NCI-H82 (cell line): ENCODE results near the gene MYH14.

Experiments
- DNase-seq: peaks from one replicate; lab custom pipeline; 2025; lab: John Stamatoyannopoulos, UW

The MYH14 gene

GRCh38 chr19:50292216-50292827, 88.9 kb downstream of the MYH14 start:
- DNase-seq = no peak

DNA sequence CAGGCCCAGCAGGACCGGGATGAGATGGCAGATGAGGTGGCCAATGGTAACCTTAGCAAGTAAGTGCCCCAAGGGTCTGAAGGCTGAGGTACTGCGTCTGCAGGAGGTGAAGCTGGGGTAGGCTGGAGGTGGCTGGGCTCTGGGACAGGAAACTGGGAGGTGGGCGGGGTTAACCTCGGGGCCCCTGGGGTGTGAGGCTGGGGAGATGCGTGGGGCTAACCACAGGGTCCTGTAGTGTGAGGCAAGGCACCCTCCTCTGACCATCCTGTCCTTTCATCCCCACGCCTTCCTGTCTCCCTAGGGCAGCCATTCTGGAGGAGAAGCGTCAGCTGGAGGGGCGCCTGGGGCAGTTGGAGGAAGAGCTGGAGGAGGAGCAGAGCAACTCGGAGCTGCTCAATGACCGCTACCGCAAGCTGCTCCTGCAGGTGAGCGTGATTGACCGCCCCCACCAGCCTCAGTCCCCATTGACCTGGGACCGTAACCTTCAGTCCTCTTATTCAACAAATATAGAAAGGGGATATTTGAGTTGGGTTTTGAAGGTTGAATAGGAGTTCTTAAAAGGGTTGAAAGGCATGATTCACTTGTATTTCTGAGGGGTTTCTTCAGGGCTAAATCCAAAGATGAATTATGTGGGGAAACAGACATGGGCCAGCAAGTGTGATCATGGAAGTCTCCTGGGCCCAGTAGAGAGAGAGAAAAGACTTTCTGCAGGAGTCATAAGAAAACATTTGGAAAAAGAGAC, 90.0 kb downstream of the MYH14 start:
- DNase-seq = no peak

- DNase-seq = no peak
Observed at GRCh38 chr19:50300051-50300450, 96.6 kb downstream of the MYH14 start.

DNA sequence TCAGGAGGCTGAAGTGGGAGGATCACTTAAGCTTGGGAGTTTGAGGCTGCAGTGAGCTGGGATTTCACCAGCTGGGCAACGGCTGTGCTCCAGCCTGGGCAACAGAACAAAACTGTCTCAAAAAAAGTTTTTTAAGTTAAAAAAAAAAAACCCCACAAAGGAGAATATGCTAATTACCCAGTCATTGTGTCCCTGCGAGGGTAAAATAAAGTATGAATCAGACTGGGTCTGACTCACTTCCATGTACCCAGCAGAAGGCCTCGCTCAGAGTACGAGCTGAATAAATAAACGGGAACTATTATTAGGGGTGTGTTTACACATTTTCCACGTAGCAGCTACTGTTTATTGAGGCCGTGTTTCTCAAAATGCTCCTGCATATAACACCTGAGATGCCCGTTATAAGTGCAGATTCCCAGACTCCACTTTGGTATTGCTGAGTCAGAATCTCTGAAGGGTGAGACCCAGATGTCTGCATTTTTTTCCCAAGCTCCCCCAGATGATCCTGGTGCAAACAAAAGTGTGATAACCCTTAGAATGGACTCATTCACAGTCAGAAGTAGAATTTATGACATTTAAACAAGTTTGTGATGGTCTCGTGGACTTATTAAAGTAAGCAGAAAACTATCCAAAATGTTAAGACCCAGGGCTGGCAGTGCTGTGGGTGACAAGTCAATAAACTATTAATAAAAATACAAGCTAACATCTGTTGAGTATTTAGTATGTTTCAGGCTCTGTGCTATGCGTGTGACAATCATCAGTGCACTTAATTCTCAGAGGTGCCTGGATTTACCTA, 97.6 kb downstream of the MYH14 start:
- DNase-seq = no peak

DNA sequence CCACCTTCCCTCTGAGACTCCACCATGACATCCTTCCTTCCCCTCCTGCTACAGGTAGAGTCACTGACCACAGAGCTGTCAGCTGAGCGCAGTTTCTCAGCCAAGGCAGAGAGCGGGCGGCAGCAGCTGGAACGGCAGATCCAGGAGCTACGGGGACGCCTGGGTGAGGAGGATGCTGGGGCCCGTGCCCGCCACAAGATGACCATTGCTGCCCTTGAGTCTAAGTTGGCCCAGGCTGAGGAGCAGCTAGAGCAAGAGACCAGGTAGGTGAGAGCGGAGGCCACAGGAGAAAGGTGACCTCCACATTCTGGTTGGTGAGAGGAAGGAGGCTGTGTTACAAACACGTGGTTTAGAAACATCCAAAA, 98.2 kb downstream of the MYH14 start:
- DNase-seq = no peak

DNA sequence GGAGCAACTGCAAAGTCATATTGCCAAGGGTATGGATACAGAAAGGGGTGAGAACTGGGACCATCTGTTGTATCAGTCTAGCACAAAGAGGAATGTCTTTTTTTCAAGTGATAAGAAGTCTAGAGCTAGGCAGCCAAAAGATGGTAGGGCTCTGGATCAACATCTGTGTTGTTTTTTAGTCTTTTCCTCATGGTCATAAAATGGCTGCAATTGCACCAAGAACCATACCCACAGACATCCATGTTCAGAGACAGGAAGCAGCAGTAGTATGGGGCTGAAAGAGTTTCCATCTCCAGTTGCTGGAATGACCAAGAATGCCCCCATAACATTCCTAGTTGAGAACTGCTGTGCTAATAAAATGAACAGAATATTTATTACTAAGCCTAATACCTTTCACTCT, 100.1 kb downstream of the MYH14 start:
- DNase-seq = no peak

DNA sequence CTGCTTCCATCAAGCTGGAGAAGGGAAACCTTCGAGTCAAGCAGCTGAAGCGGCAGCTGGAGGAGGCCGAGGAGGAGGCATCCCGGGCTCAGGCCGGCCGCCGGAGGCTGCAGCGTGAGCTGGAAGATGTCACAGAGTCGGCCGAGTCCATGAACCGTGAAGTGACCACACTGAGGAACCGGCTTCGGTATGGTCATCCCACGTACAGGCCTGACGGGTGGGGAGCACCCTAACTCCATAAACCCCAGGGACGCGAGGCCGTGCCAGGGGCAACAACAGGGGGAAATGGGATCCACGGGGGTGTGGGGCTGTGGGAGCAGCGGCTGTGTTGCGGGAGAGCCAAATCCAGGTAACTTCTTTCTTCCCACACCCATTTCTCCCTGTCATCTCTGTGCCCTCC, 105.6 kb downstream of the MYH14 start:
- DNase-seq = no peak

DNA sequence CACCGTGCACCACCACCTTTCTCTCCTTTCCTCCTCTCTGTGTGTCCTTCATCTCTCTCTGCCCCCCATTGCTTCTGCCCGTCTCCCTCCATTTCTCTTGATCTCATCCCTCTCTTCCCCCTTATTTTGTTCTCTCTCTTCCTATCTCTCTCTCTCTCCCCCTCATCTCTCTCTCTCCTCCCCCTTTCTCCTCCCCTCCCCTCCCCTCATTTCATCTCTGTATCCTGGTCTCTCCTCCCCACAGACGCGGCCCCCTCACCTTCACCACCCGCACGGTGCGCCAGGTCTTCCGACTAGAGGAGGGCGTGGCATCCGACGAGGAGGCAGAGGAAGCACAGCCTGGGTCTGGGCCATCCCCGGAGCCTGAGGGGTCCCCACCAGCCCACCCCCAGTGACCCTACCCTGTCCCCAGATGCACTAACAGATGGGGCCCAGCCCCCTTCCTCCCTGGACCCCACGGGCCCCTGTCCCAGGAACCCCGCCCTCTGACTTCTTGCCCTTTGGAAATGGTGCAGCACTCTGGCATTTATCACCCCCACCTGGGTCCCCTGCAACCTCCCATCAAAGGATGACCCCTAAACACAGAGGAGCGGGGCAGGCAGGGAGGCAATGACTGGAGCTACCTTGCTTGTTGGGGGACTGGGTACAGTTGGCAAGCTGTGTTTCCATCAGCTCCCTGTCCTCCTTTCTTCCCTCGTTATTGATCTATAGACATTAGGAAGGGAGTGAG, 106.1 kb downstream of the MYH14 start:
- DNase-seq = no peak

DNA sequence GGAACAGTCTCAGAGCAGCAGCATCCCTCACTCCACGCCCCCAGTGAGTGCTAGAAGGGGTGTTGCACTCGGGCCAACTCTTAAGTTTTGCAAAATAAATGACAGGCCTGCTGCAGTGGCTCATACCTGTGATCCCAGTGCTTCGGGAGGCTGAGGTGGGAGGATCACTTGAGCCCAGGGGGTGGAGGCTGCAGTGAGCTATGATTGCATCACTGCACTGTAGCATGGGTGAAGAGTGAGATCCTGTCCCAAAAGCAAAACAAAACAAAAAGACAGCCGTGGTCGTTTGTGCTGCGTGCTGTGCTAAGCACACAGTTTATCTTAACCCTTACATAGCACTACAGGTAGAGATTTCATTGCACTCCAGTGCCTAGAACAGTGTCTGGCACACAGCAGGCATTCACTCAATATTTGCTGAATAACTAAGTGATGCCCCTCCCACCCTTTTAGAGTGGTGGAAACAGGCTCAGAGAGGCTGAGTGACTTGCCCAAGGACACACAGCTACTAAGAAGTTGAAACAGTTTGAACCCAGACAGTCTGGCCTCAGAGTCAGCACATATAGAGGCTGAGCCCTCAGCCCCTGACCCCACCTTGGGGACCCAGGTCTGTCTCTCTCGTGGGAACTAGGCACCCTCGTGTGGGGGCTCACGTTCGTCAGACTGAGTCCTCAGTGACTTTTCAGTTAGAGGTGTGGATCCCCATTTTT, 107.5 kb downstream of the MYH14 start:
- no peak for DNase-seq

DNA sequence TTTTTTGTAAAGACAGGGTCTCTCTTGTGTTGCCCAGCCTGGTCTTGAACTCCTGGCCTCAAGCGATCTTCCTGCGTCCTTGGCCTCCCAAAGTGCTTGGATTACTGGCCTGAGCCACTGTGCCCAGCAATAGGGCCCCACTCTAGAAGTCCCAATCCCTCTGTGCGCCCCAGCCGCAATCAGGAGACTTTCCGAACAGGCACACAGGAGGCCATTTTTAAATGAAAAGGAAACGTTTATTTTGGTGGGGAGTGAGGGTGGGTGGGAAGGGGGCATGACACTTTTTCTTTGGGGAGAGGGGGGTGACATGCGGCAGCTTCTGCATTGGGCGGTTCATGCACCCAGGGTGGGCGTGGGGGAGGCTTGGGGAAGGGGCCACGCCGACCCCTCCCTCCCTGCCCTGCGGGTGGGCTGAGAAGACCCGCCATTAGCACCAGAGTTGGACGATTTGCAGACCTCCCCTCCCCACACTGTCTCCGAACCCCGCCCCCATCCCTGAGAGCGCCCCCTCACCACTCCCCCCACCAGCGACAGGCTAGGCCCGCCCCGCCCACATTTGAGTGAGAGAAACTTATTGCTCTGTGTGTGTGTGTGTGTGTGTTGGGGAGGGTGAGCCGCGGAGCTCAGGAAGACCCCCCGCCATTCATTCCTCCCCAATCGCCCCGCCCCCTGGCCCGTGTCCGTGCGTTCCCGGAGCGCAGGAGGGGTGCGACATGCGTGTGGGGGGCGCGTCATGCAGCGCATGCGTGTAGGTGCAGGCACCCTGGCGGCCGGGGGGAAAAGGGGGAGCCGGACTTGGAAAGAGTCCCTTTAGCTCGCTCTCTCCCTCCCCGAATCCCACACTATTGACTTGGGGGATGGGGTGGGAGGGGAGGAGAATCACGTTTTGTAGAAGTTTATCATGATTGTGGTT, 108.6 kb downstream of the MYH14 start:
- DNase-seq = no peak

- no peak for DNase-seq
Observed at GRCh38 chr19:50312967-50313811, 109.8 kb downstream of the MYH14 start.

- DNase-seq = no peak
Observed at GRCh38 chr19:50313812-50314536, 110.6 kb downstream of the MYH14 start.

GRCh38 chr19:50314724-50315708, 111.6 kb downstream of the MYH14 start:
- no peak for DNase-seq

DNA sequence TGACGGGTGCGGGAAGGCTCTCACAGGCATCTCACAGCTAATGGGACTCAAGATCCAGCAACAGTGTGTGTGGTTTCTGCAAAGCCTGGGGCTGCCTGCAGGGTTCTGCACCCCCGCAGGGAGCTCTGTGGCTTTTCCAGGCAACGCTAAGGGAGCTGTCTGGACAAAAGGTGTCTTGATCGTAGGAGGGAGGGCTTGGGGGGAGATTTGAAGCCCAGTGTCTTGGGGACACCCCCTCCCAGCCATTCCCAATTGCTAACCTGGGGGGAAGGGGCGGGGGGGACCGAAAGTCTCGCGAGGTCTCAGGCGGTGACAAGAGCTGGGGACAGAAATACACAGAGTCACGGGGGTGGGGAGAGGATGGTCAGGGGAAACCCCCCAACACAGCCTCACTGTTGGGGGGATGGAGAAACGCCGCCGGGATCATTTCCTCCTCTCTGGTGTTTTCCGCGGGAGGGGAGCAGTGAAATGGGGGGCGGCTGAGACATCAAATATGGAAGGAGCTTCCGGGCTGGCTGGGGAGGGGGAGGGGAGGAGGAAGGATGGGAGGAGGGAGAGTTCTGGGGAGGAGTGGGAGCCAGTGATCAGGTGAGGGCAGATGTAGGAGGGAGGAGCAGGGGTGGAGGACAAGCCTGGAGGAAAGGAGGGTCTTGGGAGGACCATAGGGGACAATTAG, 112.5 kb downstream of the MYH14 start:
- no peak for DNase-seq

DNA sequence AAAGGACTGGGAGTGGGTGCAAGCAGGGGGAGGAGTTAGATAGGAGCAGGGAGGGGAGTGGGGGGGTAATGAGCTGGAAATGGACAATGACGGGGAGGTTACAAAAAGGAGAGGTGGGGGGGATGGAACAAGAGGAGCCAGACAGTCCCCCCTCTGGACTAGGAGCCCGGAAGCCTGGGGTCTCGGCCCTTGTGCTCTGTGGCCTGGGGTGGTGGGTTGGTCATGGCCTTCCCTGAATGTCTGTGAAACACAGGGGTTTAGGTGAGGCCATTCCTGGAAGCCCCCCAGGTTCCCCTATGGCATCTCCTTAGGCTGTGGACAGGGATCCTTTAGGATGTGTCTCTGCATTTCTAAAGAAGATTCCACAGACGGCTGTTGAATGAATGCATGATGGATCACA, 113.7 kb downstream of the MYH14 start:
- no peak for DNase-seq

GRCh38 chr19:50318438-50318837, 115.0 kb downstream of the MYH14 start:
- DNase-seq = no peak

- no peak for DNase-seq
Observed at GRCh38 chr19:50319156-50319555, 115.7 kb downstream of the MYH14 start.
